Sigmoid colon (tissue), 7 donors: ENCODE data around the gene FUT3. TPM values are rescaled to one million over a fixed set of nuclear protein-coding genes. Genes with fewer than 3 reads are reported as not detected.

Experiments
- DNase-seq: peaks from one replicate; pipeline ENCODE4 v3.0.0-alpha.2; 2019
- H3K27ac ChIP-seq, 4 donors: fragments of 200-600 bp; sonication (generic); one replicate each; pipeline ENCODE4 v1.5.1; 2016 to 2019; ENCODE audit warnings: mild to moderate bottlenecking in 1 of 4
- H3K27me3 ChIP-seq, 3 donors: fragments of 200-600 bp; sonication (generic); one replicate each; pipeline ENCODE4 v1.5.1; 2019; ENCODE audit warnings: mild to moderate bottlenecking in 1 of 3
- H3K36me3 ChIP-seq, 4 donors: fragments of 200-600 bp; sonication (generic); one replicate each; pipeline ENCODE4 v1.5.1; 2016 to 2019
- H3K4me1 ChIP-seq, 4 donors: fragments of 200-600 bp; sonication (generic); one replicate each; pipeline ENCODE4 v1.5.1; 2017 to 2019
- H3K4me3 ChIP-seq, 4 donors: fragments of 200-600 bp; sonication (generic); one replicate each; pipeline ENCODE4 v1.5.1; 2017 to 2019; ENCODE audit warnings: mild to moderate bottlenecking in 2 of 4, moderate library complexity in 1 of 4
- H3K9me3 ChIP-seq, 4 donors: fragments of 200-600 bp in 3 of 4; sonication (generic) in 3 of 4; one replicate each; pipeline versions ENCODE4 v1.5.1 to v1.6.1; 2013 to 2019
- EP300 ChIP-seq, 4 donors: sonication (generic); formaldehyde crosslinking; IDR thresholded peaks; one replicate each; pipeline ENCODE4 v1.6.1; 2017; ENCODE audit warnings: antibody characterized with exemption in 4 of 4
- POLR2A ChIP-seq, 2 donors: fragments of 450-650 bp; IDR thresholded peaks; one replicate each; pipeline ENCODE4 v1.6.1; 2016; ENCODE audit warnings: antibody characterized with exemption in 2 of 2, mild to moderate bottlenecking in 2 of 2, moderate library complexity in 2 of 2
- POLR2AphosphoS5 ChIP-seq, 4 donors: sonication (generic); formaldehyde crosslinking; IDR thresholded peaks; one replicate each; pipeline ENCODE4 v1.6.1; 2017; ENCODE audit warnings: antibody characterized with exemption in 4 of 4
- WGBS, 2 donors: extraction: QIAGEN DNeasy Blood & Tissue Kit; methylation state at CpG; one replicate each; pipeline ENCODE4 v1.1.7; 2013; 5-methylcytosine and 5-hydroxymethylcytosine counted together
- intact Hi-C: fragments of 100-400 bp; cut with DNase I; formaldehyde crosslinking; loops from one replicate; pipeline ENCODE4 v1.15.1; 2023
- polyA plus RNA-seq, 3 donors: library from polyadenylated mRNA; stranded (reverse); fragments of 200-250 nt; gene quantifications; one replicate each; pipeline ENCODE4 v1.2.3, GENCODE V29; 2013
- total RNA-seq, 4 donors: library from RNA; depleted of rRNA; stranded (reverse); fragments of >200 nt; gene quantifications; one replicate each; pipeline ENCODE4 v1.1.0, GENCODE V29; 2016
- TF ChIP-seq, protein P1 (sequence below), 4 experiments: fragments of 450-650 bp in 3 of 4; fragments of 200-600 bp in 1 of 4; IDR thresholded peaks; one replicate each; pipeline ENCODE4 v1.5.1; 2016 to 2019; ENCODE audit warnings: antibody characterized with exemption in 4 of 4, mild to moderate bottlenecking in 3 of 4, moderate library complexity in 2 of 4
- donor health status: healthy with polysubstance abuse.
- donor health status: Bipolar disorder and iron deficiency.
- donor health status: healthy.

Gene FUT3
- total and polyA plus RNA-seq, 7 donors = 0.83 to 168 (median 29.5) TPM; not detected in 3

DNA sequence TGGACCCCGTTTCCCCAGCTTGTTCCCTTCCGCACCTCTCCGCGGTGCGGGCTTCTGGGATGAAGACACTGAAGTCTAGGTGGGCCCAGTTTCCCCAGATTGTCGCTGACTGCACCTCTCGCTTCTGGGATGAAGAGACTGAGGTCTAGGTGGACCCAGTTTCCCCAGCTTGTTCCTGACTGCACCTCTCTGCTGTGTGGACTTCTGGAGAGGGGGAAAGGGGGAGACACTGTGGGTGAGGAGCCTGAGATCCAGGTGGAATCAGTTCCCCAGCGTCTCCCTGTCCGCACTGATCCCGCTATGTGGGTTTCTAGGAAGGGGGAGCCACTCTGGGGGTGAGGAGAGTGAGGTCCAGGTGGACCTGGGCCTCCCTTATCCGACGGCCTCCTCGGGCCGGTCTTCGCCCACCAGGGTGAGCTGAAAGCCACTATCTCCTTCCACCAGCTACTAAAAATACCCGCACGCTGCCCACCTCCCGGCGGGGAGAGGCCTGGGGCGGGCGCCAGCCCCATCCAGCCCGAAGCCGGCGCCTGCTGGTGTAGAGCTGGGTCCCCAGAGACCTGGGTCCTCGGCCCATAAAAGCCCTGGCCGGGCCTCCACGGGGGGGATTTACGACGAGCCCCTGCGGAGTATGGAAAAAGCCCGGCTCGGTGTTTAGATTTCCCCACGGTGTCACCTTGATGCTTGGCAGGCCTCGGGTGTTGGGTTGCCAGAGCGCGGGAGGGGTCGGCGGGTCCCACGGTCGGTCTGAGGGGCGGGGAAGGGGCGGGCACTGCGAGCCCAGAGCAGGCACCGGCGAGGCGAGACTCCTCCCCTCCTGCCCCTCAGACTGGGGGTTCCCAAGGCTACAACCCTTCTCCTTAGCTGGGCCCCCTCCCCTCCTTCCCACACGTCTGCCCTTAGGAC, 22.3 kb downstream of the FUT3 start:
- 16 to 67% methylated on average over 47 of the region's 47 CpGs for WGBS, 2 donors
- DNase-seq = peak; percentile 93
- Histone ChIP-seq H3K36me3 (no peaks in the 10 kb centered on the region), H3K4me3 (peak overlapping the region; percentile 38 to 57 (median 48)), H3K27me3 (peaks cover 0 to 5% (median 0%) of the 10 kb centered on the region in 3 donors), H3K27ac (peak overlapping the region; percentile 87 to 96 (median 92)), H3K9me3 (no peaks in the 10 kb centered on the region), H3K4me1 (peaks cover 0 to 35% (median 33%) of the 10 kb centered on the region in 4 donors)
- intact Hi-C loops = loop anchor here (2.0 kb wide), 2 partner anchors 52 to 62 kb away; no protein-coding TSS in a partner anchor
- TF ChIP-seq POLR2AphosphoS5 (IDR thresholded peaks at IDR 0.05) (peak; percentile 65 to 84 (median 78)), EP300 (IDR thresholded peaks at IDR 0.05) (peak in 2 of 4 donors; percentile 44 to 59), POLR2A (IDR thresholded peaks at IDR 0.05) (no peak)
- TF ChIP-seq, protein P1, sequence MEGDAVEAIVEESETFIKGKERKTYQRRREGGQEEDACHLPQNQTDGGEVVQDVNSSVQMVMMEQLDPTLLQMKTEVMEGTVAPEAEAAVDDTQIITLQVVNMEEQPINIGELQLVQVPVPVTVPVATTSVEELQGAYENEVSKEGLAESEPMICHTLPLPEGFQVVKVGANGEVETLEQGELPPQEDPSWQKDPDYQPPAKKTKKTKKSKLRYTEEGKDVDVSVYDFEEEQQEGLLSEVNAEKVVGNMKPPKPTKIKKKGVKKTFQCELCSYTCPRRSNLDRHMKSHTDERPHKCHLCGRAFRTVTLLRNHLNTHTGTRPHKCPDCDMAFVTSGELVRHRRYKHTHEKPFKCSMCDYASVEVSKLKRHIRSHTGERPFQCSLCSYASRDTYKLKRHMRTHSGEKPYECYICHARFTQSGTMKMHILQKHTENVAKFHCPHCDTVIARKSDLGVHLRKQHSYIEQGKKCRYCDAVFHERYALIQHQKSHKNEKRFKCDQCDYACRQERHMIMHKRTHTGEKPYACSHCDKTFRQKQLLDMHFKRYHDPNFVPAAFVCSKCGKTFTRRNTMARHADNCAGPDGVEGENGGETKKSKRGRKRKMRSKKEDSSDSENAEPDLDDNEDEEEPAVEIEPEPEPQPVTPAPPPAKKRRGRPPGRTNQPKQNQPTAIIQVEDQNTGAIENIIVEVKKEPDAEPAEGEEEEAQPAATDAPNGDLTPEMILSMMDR (IDR thresholded peaks at IDR 0.05) = peak in 1 of 4 experiments; percentile 21

DNA sequence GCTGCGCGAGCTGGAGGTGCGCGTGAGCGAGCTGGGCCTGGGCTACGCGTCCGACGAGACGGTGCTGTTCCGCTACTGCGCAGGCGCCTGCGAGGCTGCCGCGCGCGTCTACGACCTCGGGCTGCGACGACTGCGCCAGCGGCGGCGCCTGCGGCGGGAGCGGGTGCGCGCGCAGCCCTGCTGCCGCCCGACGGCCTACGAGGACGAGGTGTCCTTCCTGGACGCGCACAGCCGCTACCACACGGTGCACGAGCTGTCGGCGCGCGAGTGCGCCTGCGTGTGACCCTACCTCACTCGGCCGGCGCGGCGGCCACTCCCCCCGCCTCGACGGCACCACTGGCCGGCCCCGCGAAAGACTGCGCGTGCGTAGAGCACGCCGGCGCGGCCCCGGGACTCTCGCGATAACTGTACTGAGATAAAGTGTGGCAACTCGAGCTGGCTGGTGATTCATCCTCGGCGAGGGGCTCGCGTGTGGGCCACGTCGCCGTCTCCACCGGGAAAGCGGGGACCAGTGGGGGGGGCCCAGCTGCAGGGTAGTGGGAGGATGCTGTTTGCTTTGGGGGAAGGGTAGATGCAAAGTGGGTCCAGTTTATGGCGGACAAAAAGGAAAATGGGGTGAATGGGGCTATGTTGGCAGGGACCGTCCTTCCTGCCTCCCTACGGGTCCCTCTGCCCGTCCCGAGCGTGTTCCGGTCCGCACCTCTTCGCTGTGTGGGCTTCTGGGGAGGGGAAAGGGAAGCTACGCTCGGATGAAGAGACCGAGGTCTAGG, 23.2 kb downstream of the FUT3 start:
- H3K27me3 ChIP-seq = peaks cover 0 to 5% (median 0%) of the 10 kb centered on the region in 3 donors
- H3K9me3 ChIP-seq = no peaks in the 10 kb centered on the region
- H3K4me1 ChIP-seq = peaks cover 0 to 35% (median 33%) of the 10 kb centered on the region in 4 donors
- peak; percentile 96 for DNase-seq
- intact Hi-C loops = loop anchor here (2.0 kb wide), 2 partner anchors 53 to 63 kb away; no protein-coding TSS in a partner anchor
- no peaks in the 10 kb centered on the region for H3K36me3 ChIP-seq
- H3K27ac ChIP-seq = peak overlapping the region; percentile 87 to 96 (median 92)
- peak; percentile 80 to 95 for TF ChIP-seq POLR2A (IDR thresholded peaks at IDR 0.05)
- TF ChIP-seq POLR2AphosphoS5 (IDR thresholded peaks at IDR 0.05) = peak; percentile 96 to 98 (median 98)
- TF ChIP-seq EP300 (IDR thresholded peaks at IDR 0.05) = peak in 1 of 4 donors; percentile 53
- TF ChIP-seq, protein P1 (IDR thresholded peaks at IDR 0.05) = no peak
- WGBS, 2 donors = 3 to 10% methylated on average over 91 of the region's 91 CpGs
- peak overlapping the region; percentile 38 to 57 (median 48) for H3K4me3 ChIP-seq

DNA sequence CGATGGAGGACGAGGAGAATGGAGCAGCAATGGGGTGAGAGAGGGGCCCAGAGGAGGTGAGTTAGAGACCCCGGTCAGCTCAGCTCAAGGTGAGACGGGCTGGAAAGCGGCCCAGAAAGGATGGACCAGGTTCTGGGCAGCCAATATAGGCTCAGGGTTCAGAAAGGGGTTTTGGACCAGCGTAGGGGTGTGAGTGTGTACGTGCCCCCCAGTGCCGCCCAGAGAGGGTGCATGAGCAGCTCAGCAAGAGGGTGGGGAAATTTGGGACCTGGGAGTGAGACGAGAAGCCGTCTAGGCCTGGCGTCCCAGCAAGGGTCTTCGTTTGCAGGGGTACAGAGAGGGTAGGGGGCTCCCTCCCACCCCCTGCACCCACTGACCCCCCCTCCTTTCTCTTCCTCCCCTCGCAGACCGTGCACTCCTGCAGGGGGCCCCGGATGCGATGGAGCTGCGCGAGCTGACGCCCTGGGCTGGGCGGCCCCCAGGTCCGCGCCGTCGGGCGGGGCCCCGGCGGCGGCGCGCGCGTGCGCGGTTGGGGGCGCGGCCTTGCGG, 23.8 kb downstream of the FUT3 start:
- no peak for DNase-seq
- TF ChIP-seq, protein P1 (IDR thresholded peaks at IDR 0.05) = no peak
- TF ChIP-seq EP300 (IDR thresholded peaks at IDR 0.05) = no peak
- TF ChIP-seq POLR2AphosphoS5 (IDR thresholded peaks at IDR 0.05) = no peak
- no peak for TF ChIP-seq POLR2A (IDR thresholded peaks at IDR 0.05)
- Histone ChIP-seq H3K36me3 (no peaks in the 10 kb centered on the region), H3K9me3 (no peaks in the 10 kb centered on the region), H3K27me3 (peaks cover 0 to 5% (median 0%) of the 10 kb centered on the region in 3 donors), H3K4me3 (peak overlapping the region in 3 of 4 donors; percentile 46 to 57 (median 51)), H3K4me1 (peaks cover 0 to 39% (median 36%) of the 10 kb centered on the region in 4 donors), H3K27ac (peak overlapping the region; percentile 87 to 96 (median 92))
- intact Hi-C loops = no loop called here
- 17 to 18% methylated on average over 37 of the region's 37 CpGs for WGBS, 2 donors

DNA sequence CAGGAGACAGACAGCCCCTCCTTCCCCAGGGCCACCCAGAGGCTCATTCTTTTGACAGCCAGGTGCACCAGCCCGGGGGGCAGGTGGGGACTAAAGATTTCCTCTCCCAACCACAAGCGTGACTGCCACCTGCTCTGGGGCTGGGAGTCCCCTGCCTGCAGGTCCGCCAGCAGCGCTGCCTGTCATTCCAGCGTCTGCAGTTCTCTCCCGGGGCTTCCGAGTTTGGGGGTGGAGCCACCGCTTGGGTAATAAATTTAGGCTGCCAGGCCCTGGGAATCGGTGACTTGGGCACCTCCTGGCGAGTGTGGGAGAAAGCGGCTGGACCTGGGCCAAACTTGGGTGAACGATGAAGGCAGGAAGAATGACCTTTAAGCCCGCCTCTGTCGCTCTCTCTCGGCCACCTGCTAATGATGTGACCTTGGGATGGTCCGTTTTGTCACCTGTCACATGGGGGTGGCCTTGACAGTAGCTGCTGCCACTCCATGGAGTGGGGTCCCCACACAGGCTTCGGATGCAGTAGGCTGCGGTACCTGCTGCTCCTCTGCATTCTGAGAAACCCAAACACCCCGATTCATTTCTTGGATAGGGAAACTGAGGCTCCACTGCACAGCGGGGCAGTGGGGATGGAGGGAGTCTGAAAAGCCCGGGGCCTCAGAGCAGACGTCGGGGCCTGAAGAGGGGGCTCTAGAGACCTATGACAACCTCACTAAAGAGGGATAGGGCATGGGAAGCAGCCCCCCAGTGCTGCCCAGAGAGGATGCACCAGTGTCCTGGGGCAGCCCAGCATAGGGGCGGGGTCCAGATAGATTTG, 24.5 kb downstream of the FUT3 start:
- intact Hi-C loops = no loop called here
- Histone ChIP-seq H3K36me3 (no peaks in the 10 kb centered on the region), H3K27me3 (peaks cover 0 to 5% (median 0%) of the 10 kb centered on the region in 3 donors), H3K27ac (peak overlapping the region; percentile 87 to 96 (median 92)), H3K4me3 (no peak overlapping the region), H3K4me1 (peaks cover 0 to 45% (median 43%) of the 10 kb centered on the region in 4 donors), H3K9me3 (no peaks in the 10 kb centered on the region)
- DNase-seq = peak; percentile 91
- TF ChIP-seq, protein P1 (IDR thresholded peaks at IDR 0.05) = peak in 3 of 4 experiments; percentile 11 to 22 (median 20)
- TF ChIP-seq EP300 (IDR thresholded peaks at IDR 0.05) (no peak), POLR2AphosphoS5 (IDR thresholded peaks at IDR 0.05) (peak in 2 of 4 donors; percentile 37 to 51)
- 11 to 14% methylated on average over 24 of the region's 24 CpGs for WGBS, 2 donors
